Neutrophil (primary cell): ENCODE measurements around the gene MXD3.

Source experiments
- H3K27ac ChIP-seq: fragments of 200-600 bp; sonication (generic); 2 replicates; pipeline ENCODE4 v1.5.1; 2016; ENCODE audit warnings: mild to moderate bottlenecking, moderate library complexity
- H3K27me3 ChIP-seq: fragments of 200-600 bp; sonication (generic); 2 replicates; pipeline ENCODE4 v1.6.0; 2016; ENCODE audit warnings: mild to moderate bottlenecking
- H3K36me3 ChIP-seq: fragments of 200-600 bp; sonication (generic); 2 replicates; pipeline ENCODE4 v1.5.1; 2017
- H3K4me1 ChIP-seq, 2 experiments: fragments of 200-600 bp in 1 of 2; sonication (generic) in 1 of 2; 1 replicate in 1 of 2; 2 replicates in 1 of 2; pipeline versions ENCODE4 v1.5.1 to v1.6.1; 2013 to 2016; ENCODE audit warnings: low read depth in 1 of 2, low read length in 1 of 2, mild to moderate bottlenecking in 1 of 2, moderate library complexity in 1 of 2; ENCODE audit not compliant: control insufficient read depth in 1 of 2, insufficient read depth in 1 of 2
- H3K4me3 ChIP-seq, 2 experiments: fragments of 200-600 bp in 1 of 2; sonication (generic) in 1 of 2; 1 replicate in 1 of 2; 2 replicates in 1 of 2; pipeline ENCODE4 v1.5.1; 2013 to 2016; ENCODE audit warnings: low read depth in 1 of 2, low read length in 1 of 2, mild to moderate bottlenecking in 1 of 2, moderate library complexity in 1 of 2
- H3K9me3 ChIP-seq: fragments of 200-600 bp; sonication (generic); 2 replicates; pipeline ENCODE4 v1.5.1; 2016
- CTCF ChIP-seq: fragments of 200-600 bp; sonication (generic); IDR thresholded peaks from 2 replicates; pipeline ENCODE4 v1.5.1; 2016; ENCODE audit warnings: antibody characterized with exemption

MXD3 gene

GRCh38 chr5:177301503-177302165, 10.1 kb downstream of the MXD3 start:
- Histone ChIP-seq H3K27ac (peak overlapping the region; percentile 95), H3K4me3 (peak overlapping the region; percentile 79 to 99), H3K9me3 (no peaks in the 10 kb centered on the region), H3K36me3 (peaks cover 62% of the 10 kb centered on the region), H3K4me1 (peaks cover 89 to 92% of the 10 kb centered on the region in 2 experiments), H3K27me3 (no peaks in the 10 kb centered on the region)
- no peak for TF ChIP-seq CTCF

- no peak for TF ChIP-seq CTCF
- H3K4me3 ChIP-seq, result peak overlapping the region; percentile 79 to 99
- peaks cover 90 to 92% of the 10 kb centered on the region in 2 experiments for H3K4me1 ChIP-seq
- no peaks in the 10 kb centered on the region for H3K27me3 ChIP-seq
- peaks cover 56% of the 10 kb centered on the region for H3K36me3 ChIP-seq
- peak overlapping the region; percentile 95 for H3K27ac ChIP-seq
- H3K9me3 ChIP-seq, result no peaks in the 10 kb centered on the region
Measured at GRCh38 chr5:177300951-177301350, 10.7 kb downstream of the MXD3 start.

GRCh38 chr5:177300236-177300880, 11.3 kb downstream of the MXD3 start:
- Histone ChIP-seq H3K36me3 (peaks cover 51% of the 10 kb centered on the region), H3K9me3 (no peaks in the 10 kb centered on the region), H3K4me3 (peak overlapping the region; percentile 79 to 99), H3K4me1 (peaks cover 90 to 92% of the 10 kb centered on the region in 2 experiments), H3K27ac (peak overlapping the region; percentile 95), H3K27me3 (no peaks in the 10 kb centered on the region)
- TF ChIP-seq CTCF, result peak; percentile 68

GRCh38 chr5:177299697-177300096, 12.0 kb downstream of the MXD3 start:
- no peak for TF ChIP-seq CTCF
- Histone ChIP-seq H3K36me3 (peaks cover 51% of the 10 kb centered on the region), H3K27me3 (no peaks in the 10 kb centered on the region), H3K4me1 (peaks cover 90 to 92% of the 10 kb centered on the region in 2 experiments), H3K27ac (peak overlapping the region; percentile 95), H3K9me3 (no peaks in the 10 kb centered on the region), H3K4me3 (peak overlapping the region in 1 of 2 experiments; percentile 99)

- H3K36me3 ChIP-seq, result peaks cover 59% of the 10 kb centered on the region
Measured at GRCh38 chr5:177297922-177298321, 13.8 kb downstream of the MXD3 start.

More at GRCh38 chr5:177297922-177298321, 13.8 kb downstream of the MXD3 start:
- Histone ChIP-seq H3K4me3 (no peak overlapping the region), H3K4me1 (peaks cover 85% of the 10 kb centered on the region in 2 experiments), H3K27me3 (no peaks in the 10 kb centered on the region), H3K9me3 (no peaks in the 10 kb centered on the region), H3K27ac (peak overlapping the region; percentile 95)
- no peak for TF ChIP-seq CTCF
